IMR-90 (cell line): Measurements from ENCODE around the gene C1QTNF7. TPM values are rescaled to one million over a fixed set of nuclear protein-coding genes. Genes with fewer than 3 reads are reported as not detected.

Experiments
- ATAC-seq: fragments of 200-7000 bp; cut with Tn5 transposase; 2 replicates; pipeline ENCODE4 v1.9.1; 2020; ENCODE audit warnings: low read depth, mild to moderate bottlenecking, moderate library complexity
- BruUV-seq: library from RNA; stranded (reverse); fragments of 400-500 nt; replicated peaks from 2 replicates; lab custom pipeline; 2021; lab: Mats Ljungman, UMichigan
- CTCF ChIA-PET: fragments of 300-600 bp; formaldehyde crosslinking; extraction: SDS; loops from one replicate; lab custom pipeline; 2021; ENCODE audit warnings: antibody characterized with exemption; lab: Yijun Ruan, JAX
- POLR2A ChIA-PET: fragments of 300-600 bp; sonication (Branson Sonifier 250); formaldehyde crosslinking; loops from one replicate; lab custom pipeline; 2022; ENCODE audit warnings: antibody characterized with exemption; ENCODE audit not compliant: unreplicated experiment; lab: Charles Lee
- DNase-seq: peaks from one replicate; pipeline ENCODE4 v3.0.0; 2013
- H2AFZ ChIP-seq: replicated peaks from 2 replicates; pipeline ENCODE3; 2013; ENCODE audit warnings: low read length, mild to moderate bottlenecking; ENCODE audit not compliant: poor library complexity
- H2AK5ac ChIP-seq: 2 replicates; pipeline ENCODE4 v1.6.1; 2013; ENCODE audit warnings: low read depth, low read length, inconsistent platforms
- H2AK9ac ChIP-seq: replicated peaks from 2 replicates; pipeline ENCODE3; 2013; ENCODE audit warnings: mild to moderate bottlenecking, low read depth, low read length, moderate library complexity; ENCODE audit not compliant: poor library complexity
- H2BK120ac ChIP-seq: 2 replicates; pipeline ENCODE4 v1.6.1; 2013; ENCODE audit warnings: low read depth, low read length, inconsistent platforms
- H2BK15ac ChIP-seq: 3 replicates; pipeline ENCODE4 v1.6.1; 2013; ENCODE audit warnings: low read depth, low read length, inconsistent platforms
- H2BK20ac ChIP-seq: 2 replicates; pipeline ENCODE4 v1.6.1; 2013; ENCODE audit warnings: low read depth, mild to moderate bottlenecking, inconsistent platforms, low read length, moderate library complexity
- H2BK5ac ChIP-seq: 2 replicates; pipeline ENCODE4 v1.6.1; 2013; ENCODE audit warnings: mild to moderate bottlenecking, low read depth, low read length, inconsistent platforms; ENCODE audit not compliant: poor library complexity, severe bottlenecking
- H3K14ac ChIP-seq: replicated peaks from 2 replicates; pipeline ENCODE4 v1.6.1; 2013; ENCODE audit warnings: low read depth, low read length, inconsistent platforms
- H3K18ac ChIP-seq: 2 replicates; pipeline ENCODE4 v1.6.1; 2013; ENCODE audit warnings: low read depth, low read length, control low read depth
- H3K23ac ChIP-seq: 2 replicates; pipeline ENCODE4 v1.6.1; 2013; ENCODE audit warnings: low read depth, low read length, inconsistent platforms
- H3K27ac ChIP-seq: 2 replicates; pipeline ENCODE4 v1.5.1; 2013; ENCODE audit warnings: mild to moderate bottlenecking, control low read depth, low read length; ENCODE audit not compliant: insufficient read depth
- H3K27me3 ChIP-seq: 2 replicates; pipeline ENCODE4 v1.6.1; 2013; ENCODE audit warnings: low read length; ENCODE audit not compliant: control insufficient read depth, insufficient read depth
- H3K36me3 ChIP-seq: 2 replicates; pipeline ENCODE4 v1.6.1; 2013; ENCODE audit warnings: low read length, mixed read lengths; ENCODE audit not compliant: control insufficient read depth, insufficient read depth
- H3K4ac ChIP-seq: 2 replicates; pipeline ENCODE4 v1.6.1; 2013; ENCODE audit warnings: low read depth, low read length, inconsistent platforms
- H3K4me1 ChIP-seq: 2 replicates; pipeline ENCODE4 v1.6.1; 2013; ENCODE audit warnings: low read length, mixed read lengths; ENCODE audit not compliant: control insufficient read depth, insufficient read depth
- H3K4me2 ChIP-seq: 2 replicates; pipeline ENCODE4 v1.6.1; 2013; ENCODE audit warnings: low read depth, mild to moderate bottlenecking, control low read depth, low read length, moderate library complexity
- H3K4me3 ChIP-seq: 2 replicates; pipeline ENCODE4 v1.5.1; 2013; ENCODE audit warnings: low read depth, mild to moderate bottlenecking, control low read depth, low read length, moderate library complexity; ENCODE audit not compliant: insufficient read depth
- H3K56ac ChIP-seq: 2 replicates; pipeline ENCODE4 v1.6.1; 2013; ENCODE audit warnings: low read length, inconsistent platforms; ENCODE audit not compliant: insufficient read depth; ENCODE audit errors: extremely low read depth
- H3K79me1 ChIP-seq, 2 experiments: 2 replicates each; pipeline ENCODE4 v1.6.1; 2013; ENCODE audit warnings: low read length in 2 of 2, inconsistent platforms in 1 of 2, low read depth in 1 of 2
- H3K9ac ChIP-seq: 2 replicates; pipeline ENCODE4 v1.6.1; 2013; ENCODE audit warnings: low read depth, low read length, control low read depth
- H3K9me1 ChIP-seq: 2 replicates; pipeline ENCODE4 v1.6.1; 2013; ENCODE audit warnings: low read length, inconsistent platforms; ENCODE audit not compliant: insufficient read depth
- H3K9me3 ChIP-seq: 2 replicates; pipeline ENCODE4 v1.6.1; 2013; ENCODE audit warnings: low read length; ENCODE audit not compliant: control insufficient read depth, insufficient read depth
- H4K20me1 ChIP-seq: 2 replicates; pipeline ENCODE4 v1.6.1; 2013; ENCODE audit warnings: low read length, inconsistent platforms; ENCODE audit not compliant: insufficient read depth
- H4K5ac ChIP-seq: 2 replicates; pipeline ENCODE4 v1.6.1; 2013; ENCODE audit warnings: mild to moderate bottlenecking, low read depth, low read length, control low read depth
- H4K8ac ChIP-seq, 2 experiments: 2 replicates each; pipeline ENCODE4 v1.6.1; 2013; ENCODE audit warnings: low read depth in 2 of 2, low read length in 2 of 2, control low read depth in 1 of 2, inconsistent platforms in 1 of 2
- H4K91ac ChIP-seq: 2 replicates; pipeline ENCODE4 v1.6.1; 2013; ENCODE audit warnings: low read depth, low read length, inconsistent platforms; ENCODE audit not compliant: insufficient read depth
- BHLHE40 ChIP-seq: fragments of 150-350 bp; IDR thresholded peaks from 2 replicates; pipeline ENCODE4 v1.6.1; 2016; ENCODE audit warnings: mild to moderate bottlenecking, low read depth, low read length
- CEBPB ChIP-seq: IDR thresholded peaks from 2 replicates; pipeline ENCODE4 v1.6.1; 2012; ENCODE audit warnings: low read depth, low read length, improper control_type of control experiment
- CHD1 ChIP-seq: IDR thresholded peaks from 2 replicates; pipeline ENCODE4 v1.6.1; 2012; ENCODE audit warnings: low read depth, low read length, improper control_type of control experiment
- FOS ChIP-seq: fragments of 150-350 bp; IDR thresholded peaks from 2 replicates; pipeline ENCODE4 v1.6.1; 2016; ENCODE audit warnings: low read depth, low read length
- MAFK ChIP-seq: IDR thresholded peaks from 2 replicates; pipeline ENCODE4 v1.6.1; 2012; ENCODE audit warnings: low read depth, low read length, improper control_type of control experiment
- MAZ ChIP-seq: IDR thresholded peaks from 2 replicates; pipeline ENCODE4 v1.6.1; 2012; ENCODE audit warnings: low read depth, mild to moderate bottlenecking, low read length, improper control_type of control experiment, moderate library complexity, borderline replicate concordance
- NFE2L2 ChIP-seq: fragments of 150-350 bp; IDR thresholded peaks from 2 replicates; pipeline ENCODE4 v1.6.1; 2016; ENCODE audit warnings: low read depth, mild to moderate bottlenecking, low read length
- POLR2A ChIP-seq: IDR thresholded peaks from 2 replicates; pipeline ENCODE4 v1.6.1; 2012; ENCODE audit warnings: mild to moderate bottlenecking, low read depth, low read length
- RAD21 ChIP-seq: IDR thresholded peaks from 2 replicates; pipeline ENCODE4 v1.6.1; 2012; ENCODE audit warnings: low read length, improper control_type of control experiment
- RFX5 ChIP-seq: IDR thresholded peaks from 2 replicates; pipeline ENCODE4 v1.8.0; 2012; ENCODE audit warnings: low read depth, mild to moderate bottlenecking, low read length, moderate library complexity
- SMC3 ChIP-seq: fragments of 150-350 bp; IDR thresholded peaks from 2 replicates; pipeline ENCODE4 v1.6.1; 2016; ENCODE audit warnings: low read depth, mild to moderate bottlenecking, antibody characterized with exemption, low read length, moderate library complexity
- WGBS, 2 experiments: methylation state at CpG; one replicate each; pipeline versions ENCODE4 v1.1.5 to v1.1.7; 2013; ENCODE audit warnings: missing lambda C conversion rate in 2 of 2; ENCODE audit not compliant: insufficient read length in 1 of 2; ENCODE audit errors: extremely low coverage in 2 of 2; 5-methylcytosine and 5-hydroxymethylcytosine counted together
- dilution Hi-C: fragments of 300-500 bp; cut with HindIII; formaldehyde crosslinking; loops from one replicate; pipeline ENCODE4 v1.14.3; 2018; ENCODE audit warnings: low sequenced_read_pairs; ENCODE audit not compliant: unreplicated experiment
- in situ Hi-C: fragments of 300-500 bp; cut with MboI; formaldehyde crosslinking; loops from 3 replicates; pipeline ENCODE4 v1.14.3; 2019; ENCODE audit warnings: low sequenced_read_pairs, inconsistent platforms, mixed read lengths
- intact Hi-C: fragments of 100-400 bp; cut with micrococcal nuclease; formaldehyde crosslinking; loops from 2 replicates; pipeline ENCODE4 v1.10.0; 2022
- polyA plus RNA-seq, 3 experiments: library from polyadenylated mRNA; depleted of rRNA; stranded (reverse); fragments of >200 nt; gene quantifications; 2 replicates each; pipeline ENCODE4 v1.2.3, GENCODE V29; 2012; ENCODE audit warnings: low replicate concordance in 1 of 3
- total RNA-seq: library from RNA; depleted of rRNA; stranded (reverse); fragments of >200 nt; gene quantifications from 2 replicates; pipeline ENCODE4 v1.2.3, GENCODE V29; 2012
- TF ChIP-seq, protein P1 (sequence below): conservative IDR thresholded peaks from 2 replicates; pipeline ENCODE4 v1.5.1; 2012; ENCODE audit warnings: mild to moderate bottlenecking, low read depth, low read length, improper control_type of control experiment
- TF ChIP-seq, protein P2 (sequence below): fragments of 150-350 bp; IDR thresholded peaks from 2 replicates; pipeline ENCODE4 v1.6.1; 2017; ENCODE audit warnings: mild to moderate bottlenecking, antibody characterized with exemption, low read length, low read depth
- TF ChIP-seq, protein P3 (sequence below): fragments of 150-350 bp; IDR thresholded peaks from 2 replicates; pipeline ENCODE4 v1.6.1; 2016; ENCODE audit warnings: low read depth, mild to moderate bottlenecking, low read length, moderate library complexity, borderline replicate concordance

C1QTNF7 gene
- total and polyA plus RNA-seq, 2 of the 4 experiments (the other 2 are of a cell fraction) = 0.12 to 0.18 TPM

DNA sequence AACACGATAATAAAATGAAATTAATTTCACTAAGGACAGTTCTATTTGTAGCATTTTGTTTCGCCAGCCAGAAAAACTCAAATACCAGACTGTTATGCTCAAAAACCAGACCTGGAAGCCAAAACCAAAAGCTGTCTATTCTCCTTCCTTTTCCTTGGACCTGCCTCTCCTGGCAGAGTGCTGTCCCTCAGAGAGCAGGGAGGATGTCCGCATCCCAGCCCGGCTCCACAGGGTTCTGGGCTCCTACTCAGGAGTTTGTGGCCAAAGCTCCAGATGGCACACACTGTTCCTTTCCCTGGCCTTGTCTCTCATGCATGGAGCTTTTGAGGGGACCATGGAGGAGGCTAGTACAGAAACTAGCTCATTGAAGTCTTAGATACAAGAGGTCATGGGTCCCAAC, 41.9 kb upstream of the C1QTNF7 start:
- Histone ChIP-seq H4K5ac (no peak overlapping the region), H3K79me1 (no peaks in the 10 kb centered on the region), H3K4me3 (no peak overlapping the region), H2AK5ac (no peak overlapping the region), H3K27me3 (peaks cover 33% of the 10 kb centered on the region), H3K14ac (no peak overlapping the region), H3K27ac (no peak overlapping the region), H3K23ac (no peak overlapping the region), H3K4me2 (no peak overlapping the region), H3K4ac (no peak overlapping the region), H3K9ac (no peak overlapping the region), H2BK5ac (no peak overlapping the region), H4K91ac (no peak overlapping the region), H3K9me1 (no peaks in the 10 kb centered on the region), H3K4me1 (no peaks in the 10 kb centered on the region), H3K56ac (no peak overlapping the region), H2BK120ac (no peak overlapping the region), H2AK9ac (no peak overlapping the region), H3K36me3 (no peaks in the 10 kb centered on the region), H4K8ac (no peak overlapping the region), H2BK15ac (no peak overlapping the region), H3K18ac (no peak overlapping the region), H2AFZ (no peak overlapping the region), H2BK20ac (no peak overlapping the region), H3K9me3 (no peaks in the 10 kb centered on the region), H4K20me1 (no peaks in the 10 kb centered on the region)
- intact Hi-C loops = no loop called here
- POLR2A ChIA-PET = no interaction called here
- BruUV-seq = no TSS peak
- in situ Hi-C loops = no loop called here
- dilution Hi-C loops = no loop called here
- ATAC-seq (no peak), DNase-seq (no peak)
- CTCF ChIA-PET = no interaction called here
- WGBS, 2 experiments = no CpG with 5 or more reads among the region's 4 CpGs
- TF ChIP-seq, protein P1, sequence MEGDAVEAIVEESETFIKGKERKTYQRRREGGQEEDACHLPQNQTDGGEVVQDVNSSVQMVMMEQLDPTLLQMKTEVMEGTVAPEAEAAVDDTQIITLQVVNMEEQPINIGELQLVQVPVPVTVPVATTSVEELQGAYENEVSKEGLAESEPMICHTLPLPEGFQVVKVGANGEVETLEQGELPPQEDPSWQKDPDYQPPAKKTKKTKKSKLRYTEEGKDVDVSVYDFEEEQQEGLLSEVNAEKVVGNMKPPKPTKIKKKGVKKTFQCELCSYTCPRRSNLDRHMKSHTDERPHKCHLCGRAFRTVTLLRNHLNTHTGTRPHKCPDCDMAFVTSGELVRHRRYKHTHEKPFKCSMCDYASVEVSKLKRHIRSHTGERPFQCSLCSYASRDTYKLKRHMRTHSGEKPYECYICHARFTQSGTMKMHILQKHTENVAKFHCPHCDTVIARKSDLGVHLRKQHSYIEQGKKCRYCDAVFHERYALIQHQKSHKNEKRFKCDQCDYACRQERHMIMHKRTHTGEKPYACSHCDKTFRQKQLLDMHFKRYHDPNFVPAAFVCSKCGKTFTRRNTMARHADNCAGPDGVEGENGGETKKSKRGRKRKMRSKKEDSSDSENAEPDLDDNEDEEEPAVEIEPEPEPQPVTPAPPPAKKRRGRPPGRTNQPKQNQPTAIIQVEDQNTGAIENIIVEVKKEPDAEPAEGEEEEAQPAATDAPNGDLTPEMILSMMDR = no peak
- TF ChIP-seq BHLHE40 = no peak
- TF ChIP-seq RAD21 = no peak
- no peak for TF ChIP-seq RFX5
- TF ChIP-seq SMC3 = no peak
- TF ChIP-seq, protein P2, sequence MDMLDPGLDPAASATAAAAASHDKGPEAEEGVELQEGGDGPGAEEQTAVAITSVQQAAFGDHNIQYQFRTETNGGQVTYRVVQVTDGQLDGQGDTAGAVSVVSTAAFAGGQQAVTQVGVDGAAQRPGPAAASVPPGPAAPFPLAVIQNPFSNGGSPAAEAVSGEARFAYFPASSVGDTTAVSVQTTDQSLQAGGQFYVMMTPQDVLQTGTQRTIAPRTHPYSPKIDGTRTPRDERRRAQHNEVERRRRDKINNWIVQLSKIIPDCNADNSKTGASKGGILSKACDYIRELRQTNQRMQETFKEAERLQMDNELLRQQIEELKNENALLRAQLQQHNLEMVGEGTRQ = no peak
- no peak for TF ChIP-seq MAFK
- no peak for TF ChIP-seq POLR2A
- TF ChIP-seq CHD1 = no peak
- TF ChIP-seq, protein P3, sequence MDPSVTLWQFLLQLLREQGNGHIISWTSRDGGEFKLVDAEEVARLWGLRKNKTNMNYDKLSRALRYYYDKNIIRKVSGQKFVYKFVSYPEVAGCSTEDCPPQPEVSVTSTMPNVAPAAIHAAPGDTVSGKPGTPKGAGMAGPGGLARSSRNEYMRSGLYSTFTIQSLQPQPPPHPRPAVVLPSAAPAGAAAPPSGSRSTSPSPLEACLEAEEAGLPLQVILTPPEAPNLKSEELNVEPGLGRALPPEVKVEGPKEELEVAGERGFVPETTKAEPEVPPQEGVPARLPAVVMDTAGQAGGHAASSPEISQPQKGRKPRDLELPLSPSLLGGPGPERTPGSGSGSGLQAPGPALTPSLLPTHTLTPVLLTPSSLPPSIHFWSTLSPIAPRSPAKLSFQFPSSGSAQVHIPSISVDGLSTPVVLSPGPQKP = no peak
- no peak for TF ChIP-seq CEBPB
- no peak for TF ChIP-seq MAZ
- TF ChIP-seq FOS = no peak
- TF ChIP-seq NFE2L2 = no peak
